Left kidney (tissue), 2 donors: Measurements from ENCODE around the gene PITPNC1. TPM values are rescaled to one million over a fixed set of nuclear protein-coding genes. Genes with fewer than 3 reads are reported as not detected.

Experiments
- DNase-seq: peaks from one replicate; pipeline ENCODE4 v3.0.0-alpha.2; 2013
- polyA plus RNA-seq: library from polyadenylated mRNA; unstranded; fragments of 120-200 nt; gene quantifications from one replicate; pipeline ENCODE4 v1.2.1, GENCODE V29; 2013; ENCODE audit not compliant: insufficient read length

Gene PITPNC1
- polyA plus RNA-seq, 1 donor: 22.3 TPM

DNA sequence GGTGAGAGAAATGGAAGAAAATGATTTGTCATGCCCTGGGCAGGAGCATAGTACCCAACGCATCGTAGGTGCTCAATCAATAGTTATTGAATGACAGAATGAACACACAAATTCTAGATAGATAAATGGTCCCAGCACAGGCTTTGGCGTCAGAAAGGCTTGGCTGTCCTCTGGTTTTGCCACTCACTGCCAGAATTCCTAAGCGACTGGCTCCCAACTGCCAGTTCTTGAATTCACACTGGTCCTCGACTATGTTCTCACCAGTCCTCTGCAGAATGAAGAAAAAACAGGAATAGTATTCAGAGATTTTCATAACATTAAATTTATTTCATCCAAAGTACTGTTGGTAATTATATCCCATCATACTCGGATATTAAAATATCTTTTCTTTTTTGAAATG lies 177.6 kb downstream of the PITPNC1 start:
- no peak for DNase-seq

DNA sequence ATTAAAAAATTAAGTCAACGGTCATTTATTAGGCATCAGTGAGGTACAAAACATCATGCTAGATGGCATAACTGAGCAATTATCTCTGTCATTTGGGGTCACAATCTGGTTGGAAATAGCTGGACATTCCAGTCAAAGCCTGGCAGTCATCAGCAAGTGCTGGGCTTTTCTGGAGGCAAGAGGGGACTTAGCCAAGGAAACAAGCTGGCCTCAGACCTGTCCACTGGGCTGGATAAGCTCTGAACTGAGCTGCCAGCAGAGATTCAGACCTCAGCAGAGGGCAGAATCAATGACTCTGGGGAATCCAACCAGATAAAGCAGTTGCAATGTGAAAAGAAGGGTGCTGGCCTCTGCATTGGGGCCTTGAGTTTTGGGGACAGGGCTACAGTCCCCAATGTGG lies 178.8 kb downstream of the PITPNC1 start:
- DNase-seq: no peak

- no peak for DNase-seq
These were observed 180.2 kb downstream of the PITPNC1 start for GRCh38 chr17:67557052-67557845.

GRCh38 chr17:67557921-67558320 lies 180.8 kb downstream of the PITPNC1 start:
- no peak for DNase-seq

DNA sequence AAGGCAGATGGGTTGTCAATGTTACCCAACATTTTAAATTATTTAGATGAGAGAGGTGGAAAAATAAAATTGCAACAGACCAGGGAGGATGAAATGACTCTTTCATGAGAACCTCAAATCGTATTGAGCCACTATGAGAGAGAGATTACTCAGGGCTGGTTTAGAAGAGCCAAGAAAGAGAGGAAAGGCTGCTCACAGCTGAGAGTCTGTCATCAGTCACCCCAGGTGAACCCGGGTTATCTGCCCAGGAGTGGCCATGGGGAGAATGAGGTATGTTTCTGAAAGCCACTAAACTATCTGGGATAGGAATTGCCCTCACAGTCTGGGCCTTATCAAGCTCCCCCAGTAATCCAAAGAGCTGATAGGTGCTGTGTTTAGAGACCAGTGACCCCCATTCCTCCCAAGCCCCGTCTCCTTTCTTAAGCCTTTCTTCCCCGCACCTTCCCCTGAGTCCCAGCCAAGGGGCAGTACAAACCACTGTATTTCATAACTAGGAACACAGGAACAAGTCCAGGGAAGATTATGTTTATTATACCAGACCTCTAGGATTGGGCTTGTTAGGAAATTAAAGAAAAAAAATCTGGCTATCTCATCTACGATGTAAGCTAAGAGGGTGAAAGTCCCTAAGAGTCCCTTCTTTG lies 181.8 kb downstream of the PITPNC1 start:
- DNase-seq: no peak

GRCh38 chr17:67559381-67559966 lies 182.4 kb downstream of the PITPNC1 start:
- no peak for DNase-seq

- DNase-seq: no peak
These were observed 184.9 kb downstream of the PITPNC1 start for GRCh38 chr17:67562005-67562404.

DNA sequence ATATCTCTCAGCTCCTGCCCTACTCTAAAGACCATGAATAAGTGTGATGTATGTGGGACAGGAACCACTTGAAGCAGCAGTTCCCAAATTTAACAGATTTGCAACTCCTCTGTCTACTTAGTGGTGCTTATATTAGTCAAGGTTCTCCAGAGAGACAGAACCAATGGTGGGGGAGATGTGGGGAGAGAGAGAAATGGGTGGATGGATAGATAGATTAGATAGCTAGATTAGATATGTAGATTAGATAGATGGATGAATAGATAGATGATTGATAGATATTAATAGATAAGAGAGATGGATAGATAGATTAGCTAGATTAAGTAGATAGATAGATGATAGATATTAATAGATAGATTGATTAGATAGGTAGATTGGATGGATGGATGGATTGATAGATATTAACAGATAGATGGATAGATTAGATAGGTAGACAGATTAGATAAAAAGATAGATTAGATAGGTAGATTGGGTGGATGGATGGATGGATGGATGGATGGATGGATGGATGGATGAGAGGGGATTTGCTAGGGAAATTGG lies 186.7 kb downstream of the PITPNC1 start:
- no peak for DNase-seq

DNA sequence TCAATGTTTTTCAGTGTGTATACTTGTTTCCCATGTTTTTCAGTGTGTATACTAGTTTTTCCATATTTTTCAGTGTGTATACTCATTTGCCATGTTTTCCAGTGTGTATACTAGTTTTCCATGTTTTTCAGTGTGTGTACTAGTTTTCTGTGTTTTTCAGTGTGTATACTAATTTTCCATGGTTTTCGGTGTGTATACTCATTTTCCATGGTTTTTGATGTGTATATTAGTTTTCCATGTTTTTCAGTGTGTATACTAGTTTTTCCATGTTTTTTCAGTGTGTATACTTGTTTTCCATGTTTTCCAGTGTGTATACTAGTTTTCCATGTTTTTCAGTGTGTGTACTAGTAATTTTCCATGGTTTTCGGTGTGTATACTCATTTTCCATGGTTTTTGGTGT lies 188.0 kb downstream of the PITPNC1 start:
- DNase-seq: no peak

DNA sequence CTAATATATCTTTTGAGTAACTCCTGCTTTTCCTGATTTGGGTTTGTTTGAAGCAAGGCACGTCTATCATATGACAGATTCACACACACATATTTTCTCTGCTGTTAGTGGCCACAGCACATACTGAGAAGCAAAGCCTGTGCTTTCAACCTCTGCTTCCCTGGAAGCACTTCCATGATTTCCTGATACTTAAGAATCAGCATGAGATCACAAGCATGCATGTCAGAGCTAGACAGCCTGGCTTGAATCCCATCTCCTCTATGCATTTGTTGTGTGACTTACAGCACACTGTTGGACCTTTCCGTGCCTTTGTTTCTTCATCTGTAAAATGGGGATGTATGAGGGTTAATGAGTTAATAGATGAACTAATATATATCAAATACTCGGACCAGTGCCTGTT lies 189.6 kb downstream of the PITPNC1 start:
- DNase-seq: no peak

GRCh38 chr17:67569015-67569451 lies 192.0 kb downstream of the PITPNC1 start:
- no peak for DNase-seq

DNA sequence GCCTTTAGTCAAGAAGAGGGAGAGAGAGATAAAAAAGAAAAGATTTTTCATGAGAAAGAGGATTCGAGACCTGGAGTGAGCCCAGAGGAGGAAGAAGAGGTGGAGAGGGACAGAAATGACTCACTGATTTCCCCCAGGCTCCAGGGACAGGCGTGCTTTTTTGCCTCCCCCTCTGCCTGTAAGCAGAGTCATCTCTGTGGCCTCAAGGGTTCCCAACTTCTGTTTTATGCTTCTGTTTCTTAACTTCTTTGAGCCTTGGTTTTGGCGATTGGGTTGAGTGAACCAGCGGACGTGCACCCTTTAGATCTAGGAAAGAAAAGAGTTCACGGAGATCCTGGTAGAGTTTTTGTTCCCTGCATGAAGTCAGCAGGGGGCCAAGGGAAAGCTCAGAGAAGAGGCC lies 192.8 kb downstream of the PITPNC1 start:
- DNase-seq: no peak

GRCh38 chr17:67570797-67571196 lies 193.7 kb downstream of the PITPNC1 start:
- DNase-seq: no peak

GRCh38 chr17:67571478-67571877 lies 194.4 kb downstream of the PITPNC1 start:
- DNase-seq: no peak

- no peak for DNase-seq
These were observed 197.0 kb downstream of the PITPNC1 start for GRCh38 chr17:67573987-67574657.

DNA sequence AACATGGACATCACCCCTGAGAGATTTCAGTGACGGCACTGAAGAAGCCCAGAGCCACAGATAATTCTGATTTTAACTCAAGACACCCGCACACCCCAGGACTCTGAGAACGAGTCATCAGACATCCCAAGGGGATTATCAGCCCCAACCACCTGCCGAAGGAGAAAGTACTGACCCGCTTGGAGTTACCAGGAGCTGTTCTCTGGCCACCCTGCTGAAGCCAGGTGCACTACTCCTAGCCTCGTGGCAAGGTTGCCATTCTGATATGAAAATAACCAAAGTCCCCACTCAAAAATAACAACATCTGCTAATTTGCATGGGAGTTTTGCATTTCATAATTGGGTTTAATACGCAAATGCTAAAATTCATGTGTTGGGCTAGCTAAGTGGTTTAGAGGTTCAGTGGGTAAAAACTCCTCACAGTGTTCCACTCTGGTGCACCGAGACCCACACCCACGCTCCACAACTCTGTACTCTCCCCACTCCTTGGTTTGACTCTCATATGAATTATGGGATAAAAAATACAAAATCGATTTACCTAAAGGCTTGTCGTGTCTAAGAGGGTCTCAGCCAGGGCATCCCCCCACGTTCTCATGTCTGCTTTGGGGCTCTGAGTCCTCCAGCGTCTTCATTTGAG lies 197.7 kb downstream of the PITPNC1 start:
- no peak for DNase-seq

DNA sequence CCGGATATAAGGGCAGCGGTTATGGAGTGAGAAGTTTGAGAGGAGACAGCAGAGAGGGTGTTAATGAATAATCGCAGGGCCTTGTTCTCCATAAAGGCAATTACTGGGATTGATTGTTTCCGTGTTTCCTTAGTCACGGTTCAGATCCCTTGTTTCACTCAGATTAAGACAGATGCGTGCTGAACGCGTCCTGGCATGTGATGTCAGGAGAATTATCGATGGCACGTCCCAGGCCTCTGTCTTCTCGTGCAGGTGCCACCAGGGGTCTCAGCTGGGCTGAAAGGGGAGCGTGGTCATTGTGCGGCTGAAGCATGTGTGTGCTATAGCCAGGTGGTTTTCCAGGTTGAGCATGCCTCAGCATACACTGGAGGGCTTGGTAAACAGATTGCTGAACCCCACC lies 198.2 kb downstream of the PITPNC1 start:
- DNase-seq: peak; percentile 53

GRCh38 chr17:67576471-67577115 lies 199.5 kb downstream of the PITPNC1 start:
- DNase-seq: no peak

- DNase-seq: no peak
These were observed 200.5 kb downstream of the PITPNC1 start for GRCh38 chr17:67577429-67578141.

- no peak for DNase-seq
These were observed 201.0 kb downstream of the PITPNC1 start for GRCh38 chr17:67578142-67578457.
